HG03575 (cell line): ENCODE results near the gene CMTM7.
"Not testable (repeated sequence)": the region's sequence is repeated elsewhere in the genome, so short reads cannot be mapped to it uniquely, and the experiment has no call there.

Experiments used
- ATAC-seq: cut with Tn5 transposase; IDR thresholded peaks from one replicate; pipeline ENCODE4 v1.9.1; 2021; ENCODE audit not compliant: unreplicated experiment, insufficient number of reproducible peaks, low FRiP score; ENCODE audit errors: extremely low read depth

Gene CMTM7

GRCh38 chr3:32453346-32453745 is 61.7 kb downstream of the CMTM7 start:
- ATAC-seq = no peak

DNA sequence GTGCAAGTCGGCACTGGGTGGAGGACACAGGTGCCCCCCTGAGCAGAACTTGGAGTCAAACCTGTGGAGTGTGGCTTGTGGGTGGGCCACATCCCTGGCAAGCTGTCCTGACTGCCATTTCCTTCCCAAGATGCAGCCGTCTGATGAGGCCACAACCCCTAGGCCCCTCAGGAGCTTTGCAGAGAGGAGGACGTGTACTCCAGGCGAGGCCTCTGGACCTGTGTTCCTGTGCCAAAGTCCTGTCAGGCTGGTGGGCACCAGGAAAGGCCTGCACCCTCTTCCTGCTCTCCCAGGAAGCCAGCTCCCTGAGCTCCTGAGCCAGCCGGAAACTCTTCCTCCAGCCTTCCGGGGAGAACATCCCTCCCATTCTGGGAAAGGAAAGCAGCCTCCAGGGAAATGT is 62.5 kb downstream of the CMTM7 start:
- no peak for ATAC-seq

DNA sequence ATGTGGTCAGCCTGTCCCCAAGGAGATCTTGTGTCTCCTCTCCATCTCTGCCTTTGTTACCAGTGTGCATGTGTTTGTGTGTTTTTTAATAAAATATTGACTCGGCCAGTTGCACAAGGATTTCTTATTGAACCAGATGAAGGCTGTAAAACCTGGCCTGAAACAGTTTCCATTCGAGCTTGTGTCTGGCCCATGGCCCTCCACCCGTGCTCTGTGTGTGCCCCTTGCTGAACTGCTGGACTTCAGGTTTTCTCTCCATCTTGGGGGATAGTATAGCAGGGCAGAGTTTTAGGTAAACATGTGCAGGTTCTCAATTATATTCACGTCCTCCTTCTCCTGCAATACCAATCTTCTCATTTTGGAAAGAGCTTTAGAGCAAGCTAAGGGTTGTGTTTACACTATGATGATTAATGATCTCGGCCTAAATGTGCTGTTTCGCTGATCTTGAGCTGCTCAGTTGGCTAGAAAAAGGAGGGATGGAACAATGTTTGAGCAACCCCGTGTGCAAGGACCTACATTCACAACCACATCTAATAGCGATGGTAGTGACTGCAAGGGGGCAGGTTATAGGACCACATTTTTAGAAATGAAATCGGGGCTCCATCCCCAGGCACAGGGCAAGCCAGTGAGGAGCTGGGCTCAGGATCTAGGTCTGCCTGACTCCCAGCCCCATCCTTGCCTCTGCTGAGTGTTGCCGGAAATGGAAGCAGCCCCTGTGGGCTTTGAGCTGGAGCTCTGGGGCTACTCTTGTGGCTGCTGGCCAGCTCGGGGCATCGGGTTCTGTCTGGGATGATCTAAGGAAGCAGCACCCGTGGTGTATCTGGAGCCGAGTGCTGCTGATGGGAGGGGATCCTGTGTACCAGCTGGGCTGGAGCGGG is 63.3 kb downstream of the CMTM7 start:
- ATAC-seq = no peak

- ATAC-seq = no peak
Measured at GRCh38 chr3:32455609-32456428, 64.2 kb downstream of the CMTM7 start.

DNA sequence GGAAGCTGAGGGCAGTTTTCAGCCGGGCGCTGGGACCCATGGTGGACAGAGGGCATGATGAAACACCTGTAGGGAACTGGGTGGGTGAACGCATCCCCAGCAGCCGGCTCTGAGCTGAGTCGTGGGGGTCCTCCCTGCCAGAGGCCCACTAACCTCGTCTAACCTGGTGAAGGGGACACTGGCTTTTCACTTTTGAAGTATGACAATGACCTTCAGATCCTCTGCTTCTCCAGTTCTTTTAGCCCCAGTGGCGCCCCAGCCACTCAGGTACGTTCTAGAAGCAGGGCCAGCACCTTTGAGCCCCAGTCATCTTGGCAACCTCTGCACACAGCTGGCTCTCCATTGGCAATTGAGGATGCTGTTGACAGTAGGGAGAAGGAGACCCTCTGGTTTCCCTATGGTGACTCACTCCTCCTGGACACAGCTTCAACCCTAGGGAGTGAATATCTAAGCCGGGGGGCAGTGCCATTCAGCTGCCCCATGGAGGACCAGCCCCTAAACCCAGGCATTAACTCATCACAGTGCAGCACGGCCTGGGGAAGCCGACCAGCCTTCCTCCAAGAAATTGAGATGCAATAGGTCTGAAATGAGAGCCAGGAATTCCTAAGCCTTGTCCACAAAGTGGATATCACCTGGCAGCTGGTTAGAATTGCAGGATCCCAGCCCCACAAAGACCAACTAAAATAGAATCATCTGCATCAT is 64.9 kb downstream of the CMTM7 start:
- no peak for ATAC-seq

GRCh38 chr3:32457971-32458471 is 66.4 kb downstream of the CMTM7 start:
- ATAC-seq = no peak

GRCh38 chr3:32459450-32459849 is 67.8 kb downstream of the CMTM7 start:
- no peak for ATAC-seq

- ATAC-seq = peak; percentile 56
Measured at GRCh38 chr3:32460031-32460749, 68.5 kb downstream of the CMTM7 start.

DNA sequence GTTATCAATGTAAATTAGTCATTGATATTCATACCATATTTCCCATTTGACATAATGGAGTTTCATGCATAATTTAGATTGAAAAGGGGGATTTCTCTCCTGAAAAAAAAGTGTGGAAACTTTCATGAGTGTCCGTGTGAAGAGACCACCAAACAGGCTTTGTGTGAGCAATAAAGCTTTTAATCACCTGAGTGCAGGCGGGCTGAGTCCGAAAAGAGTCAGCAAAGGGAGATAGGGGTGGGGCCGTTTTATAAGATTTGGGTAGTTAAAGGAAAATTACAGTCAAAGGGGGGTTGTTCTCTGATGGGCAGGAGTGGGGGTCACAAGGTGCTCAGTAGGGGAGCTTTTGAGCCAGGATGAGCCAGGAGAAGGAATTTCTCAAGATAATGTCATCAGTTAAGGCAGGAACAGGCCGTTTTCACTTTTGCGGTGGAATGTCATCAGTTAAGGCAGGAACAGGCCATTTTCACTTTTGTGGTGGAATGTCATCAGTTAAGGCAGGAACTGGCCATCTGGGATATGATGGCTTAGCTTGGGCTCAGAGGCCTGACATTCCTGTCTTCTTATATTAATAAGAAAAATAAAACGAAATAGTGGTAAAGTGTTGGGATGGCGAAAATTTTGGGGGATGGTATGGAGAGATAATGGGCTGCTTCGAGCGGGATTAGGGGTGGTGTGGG is 69.3 kb downstream of the CMTM7 start:
- not testable (repeated sequence) for ATAC-seq

DNA sequence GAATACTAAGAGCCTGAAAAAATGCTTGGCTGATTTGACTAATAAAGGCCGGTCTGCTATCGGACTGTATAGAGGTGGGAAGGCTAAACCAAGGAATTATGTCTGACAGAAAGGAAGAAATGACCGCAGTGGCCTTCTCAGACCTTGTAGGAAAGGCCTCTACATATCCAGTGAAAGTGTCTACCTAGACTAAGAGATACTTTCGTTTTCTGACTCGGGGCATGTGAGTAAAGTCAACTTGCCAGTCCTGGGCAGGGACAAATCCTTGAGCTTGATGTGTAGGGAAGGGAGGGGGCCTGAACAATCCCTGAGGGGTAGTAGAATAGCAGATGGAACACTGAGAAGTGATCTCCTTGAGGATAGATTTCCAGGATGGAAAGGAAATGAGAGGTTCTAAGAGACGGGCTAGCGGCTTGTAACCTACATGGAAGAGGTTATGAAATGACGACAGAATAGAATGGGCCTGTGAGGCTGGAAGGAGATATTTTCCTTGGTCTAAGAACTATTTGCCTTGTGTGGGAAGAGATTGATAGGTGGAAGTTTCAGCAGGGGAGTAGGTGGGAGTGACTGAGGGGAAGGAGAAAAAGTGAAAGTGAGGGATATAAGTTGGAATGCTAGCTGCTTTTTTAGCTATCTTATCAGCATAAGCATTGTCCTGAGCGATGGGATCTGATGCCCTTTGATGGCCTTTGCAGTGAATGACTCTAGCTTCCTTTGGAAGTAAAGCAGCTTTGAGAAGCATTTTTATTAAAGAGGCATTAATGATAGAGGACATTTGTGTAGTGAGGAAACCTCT is 70.7 kb downstream of the CMTM7 start:
- ATAC-seq = not testable (repeated sequence)

- not testable (repeated sequence) for ATAC-seq
Measured at GRCh38 chr3:32463415-32463814, 71.8 kb downstream of the CMTM7 start.

DNA sequence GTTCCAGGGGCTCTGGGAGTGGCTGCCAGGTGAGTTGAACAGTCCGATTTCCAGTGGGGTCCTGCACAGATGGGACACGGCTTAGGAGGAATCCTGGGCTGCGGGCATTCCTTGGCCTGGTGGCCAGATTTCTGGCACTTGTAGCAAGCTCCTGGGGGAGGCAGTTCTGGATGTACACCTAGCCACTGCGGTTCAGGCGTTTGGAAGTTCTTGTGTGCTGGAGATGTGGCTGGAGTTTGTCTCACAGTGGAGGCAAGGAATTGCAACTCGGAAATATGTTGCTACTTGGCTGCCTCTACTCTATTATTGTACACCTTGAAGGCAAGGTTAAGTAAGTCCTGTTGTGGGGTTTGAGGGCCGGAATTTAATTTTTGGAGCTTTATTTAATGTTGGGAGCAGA is 73.1 kb downstream of the CMTM7 start:
- ATAC-seq = not testable (repeated sequence)

- ATAC-seq = not testable (repeated sequence)
Measured at GRCh38 chr3:32466808-32467207, 75.2 kb downstream of the CMTM7 start.

GRCh38 chr3:32467333-32468070 is 75.8 kb downstream of the CMTM7 start:
- ATAC-seq = no peak

- ATAC-seq = no peak
Measured at GRCh38 chr3:32469151-32469874, 77.7 kb downstream of the CMTM7 start.

- ATAC-seq = no peak
Measured at GRCh38 chr3:32470362-32470761, 78.7 kb downstream of the CMTM7 start.
